GM23338 (cell line): ENCODE data around the gene THNSL1. TPM values are rescaled to one million over a fixed set of nuclear protein-coding genes. Genes with fewer than 3 reads are reported as not detected.

Source experiments
- ATAC-seq: fragments of 200-7000 bp; cut with Tn5 transposase; 3 replicates; pipeline ENCODE4 v1.9.1; 2020
- DNase-seq: peaks from one replicate; pipeline ENCODE4 v3.0.0-alpha.2; 2015; ENCODE audit warnings: low spot score
- H2AFZ ChIP-seq: fragments of 200-600 bp; sonication (generic); 2 replicates; pipeline ENCODE4 v1.8.0; 2016; ENCODE audit warnings: antibody characterized with exemption, mild to moderate bottlenecking, moderate library complexity
- H3F3A ChIP-seq: fragments of 200-600 bp; sonication (generic); replicated peaks from 2 replicates; pipeline ENCODE4 v1.8.0; 2017; ENCODE audit warnings: antibody characterized with exemption, mixed run types, low read depth
- H3K27ac ChIP-seq: fragments of 200-600 bp; sonication (generic); 2 replicates; pipeline ENCODE4 v1.6.1; 2016; ENCODE audit warnings: low read depth
- H3K27me3 ChIP-seq: fragments of 200-600 bp; sonication (generic); 2 replicates; pipeline ENCODE4 v1.8.0; 2016; ENCODE audit warnings: mild to moderate bottlenecking, mixed run types, moderate library complexity; ENCODE audit not compliant: insufficient read depth
- H3K36me3 ChIP-seq: fragments of 200-600 bp; sonication (generic); 2 replicates; pipeline ENCODE4 v1.8.0; 2016; ENCODE audit warnings: mild to moderate bottlenecking; ENCODE audit not compliant: insufficient read depth
- H3K4me1 ChIP-seq: fragments of 200-600 bp; sonication (generic); 2 replicates; pipeline ENCODE4 v1.8.0; 2016; ENCODE audit warnings: mild to moderate bottlenecking, moderate library complexity; ENCODE audit not compliant: insufficient read depth
- H3K4me2 ChIP-seq: fragments of 200-600 bp; sonication (generic); 2 replicates; pipeline ENCODE4 v1.7.1; 2017; ENCODE audit warnings: mixed run types
- H3K4me3 ChIP-seq: fragments of 200-600 bp; sonication (generic); 2 replicates; pipeline ENCODE4 v1.6.1; 2016; ENCODE audit warnings: mixed run types
- H3K79me2 ChIP-seq: fragments of 200-600 bp; sonication (generic); replicated peaks from 2 replicates; pipeline ENCODE4 v1.8.0; 2017; ENCODE audit warnings: mild to moderate bottlenecking; ENCODE audit not compliant: insufficient read depth
- H3K9me2 ChIP-seq: fragments of 200-600 bp; sonication (generic); 2 replicates; pipeline ENCODE4 v1.8.0; 2017; ENCODE audit not compliant: insufficient read depth
- H4K20me1 ChIP-seq: fragments of 200-600 bp; sonication (generic); replicated peaks from 2 replicates; pipeline ENCODE4 v1.8.0; 2017; ENCODE audit warnings: mild to moderate bottlenecking; ENCODE audit not compliant: insufficient read depth
- H3K27ac Mint-ChIP-seq: 2 replicates; pipeline ENCODE4 v1.8.0; 2020; ENCODE audit warnings: inconsistent platforms, mild to moderate bottlenecking, moderate library complexity, mixed read lengths
- H3K27me3 Mint-ChIP-seq: 3 replicates; pipeline ENCODE4 v1.8.0; 2022; ENCODE audit warnings: low read depth, mild to moderate bottlenecking, moderate library complexity, mixed read lengths, inconsistent platforms; ENCODE audit not compliant: insufficient read depth, poor library complexity
- H3K36me3 Mint-ChIP-seq: 3 replicates; pipeline ENCODE4 v1.8.0; 2021; ENCODE audit warnings: low read depth, mild to moderate bottlenecking, inconsistent platforms, moderate library complexity, mixed read lengths
- H3K4me1 Mint-ChIP-seq: 3 replicates; pipeline ENCODE4 v1.8.0; 2020; ENCODE audit warnings: mild to moderate bottlenecking, inconsistent platforms, mixed read lengths
- H3K4me3 Mint-ChIP-seq: 3 replicates; pipeline ENCODE4 v1.8.0; 2021; ENCODE audit warnings: moderate library complexity, mild to moderate bottlenecking, inconsistent platforms, mixed read lengths
- H3K9me3 Mint-ChIP-seq: 3 replicates; pipeline ENCODE4 v1.8.0; 2020; ENCODE audit warnings: moderate library complexity, mild to moderate bottlenecking, inconsistent platforms, mixed read lengths
- CREB1 ChIP-seq: fragments of 250-450 bp; sonication (Bioruptor Pico); IDR thresholded peaks from 2 replicates; pipeline ENCODE4 v1.5.0; 2020; ENCODE audit warnings: low read depth, mild to moderate bottlenecking, moderate library complexity
- CTCF ChIP-seq, 2 experiments: fragments of 200-600 bp in 1 of 2; sonication (generic) in 1 of 2; conservative IDR thresholded peaks; 2 replicates each; pipeline versions ENCODE4 v1.5.1 to v1.6.1; 2016 to 2017; ENCODE audit warnings: antibody characterized with exemption in 2 of 2, low read depth in 2 of 2, mild to moderate bottlenecking in 2 of 2, moderate library complexity in 1 of 2
- ETS1 ChIP-seq: IDR thresholded peaks from 2 replicates; pipeline ENCODE4 v1.6.1; 2016; ENCODE audit warnings: antibody characterized with exemption
- EZH2 ChIP-seq: fragments of 200-600 bp; sonication (generic); IDR thresholded peaks from one replicate; pipeline ENCODE4 v1.8.0; 2017; ENCODE audit warnings: antibody characterized with exemption, mild to moderate bottlenecking, low read depth; ENCODE audit not compliant: unreplicated experiment
- EZH2phosphoT487 ChIP-seq: fragments of 200-600 bp; sonication (generic); IDR thresholded peaks from one replicate; pipeline ENCODE4 v1.8.1; 2018; ENCODE audit warnings: antibody characterized with exemption; ENCODE audit not compliant: unreplicated experiment
- REST ChIP-seq: IDR thresholded peaks from one replicate; pipeline ENCODE4 v1.6.1; 2018; ENCODE audit warnings: antibody characterized with exemption; ENCODE audit not compliant: unreplicated experiment
- STAT1 ChIP-seq: IDR thresholded peaks from one replicate; pipeline ENCODE4 v1.6.1; 2016; ENCODE audit warnings: antibody characterized with exemption; ENCODE audit not compliant: unreplicated experiment
- ZNF114 ChIP-seq: fragments of 250-450 bp; sonication (Bioruptor Pico); IDR thresholded peaks from 2 replicates; pipeline ENCODE4 v1.5.0; 2020; ENCODE audit warnings: mild to moderate bottlenecking, moderate library complexity
- ZNF331 ChIP-seq: fragments of 250-450 bp; sonication (Bioruptor Pico); IDR thresholded peaks from 2 replicates; pipeline ENCODE4 v1.5.0; 2020; ENCODE audit warnings: low read depth, mild to moderate bottlenecking, moderate library complexity
- ZNF462 ChIP-seq: fragments of 250-450 bp; sonication (Bioruptor Pico); IDR thresholded peaks from 2 replicates; pipeline ENCODE4 v1.5.0; 2020; ENCODE audit warnings: mild to moderate bottlenecking, moderate library complexity
- polyA plus RNA-seq: library from polyadenylated mRNA; unstranded; fragments of >200 nt; fragmentation: Nextera tagmentation; extraction: Ambion mirVana; gene quantifications from 2 replicates; pipeline ENCODE4 v1.2.1, GENCODE V29; 2016
- total RNA-seq: library from RNA; depleted of rRNA; stranded (reverse); fragments of >200 nt; shearing (Covaris generic); gene quantifications from 2 replicates; pipeline ENCODE4 v1.2.3, GENCODE V29; 2014

THNSL1 gene
- total and polyA plus RNA-seq, 2 experiments from 2014 or later = 2.6 to 5.8 TPM

- no peak for TF ChIP-seq CTCF (conservative IDR thresholded peaks at IDR 0.05; ENCODE audit: low read depth in 2 of 2)
Measured at GRCh38 chr10:25059990-25060389, 43.6 kb downstream of the THNSL1 start (continued).

- no peak for DNase-seq
- peaks cover 16% of the 10 kb centered on the region for H3K27me3 Mint-ChIP-seq
- Histone ChIP-seq H4K20me1 (no peaks in the 10 kb centered on the region), H3K27ac (no peak overlapping the region), H3K36me3 (no peaks in the 10 kb centered on the region), H3K4me3 (no peak overlapping the region), H3F3A (no peaks in the 10 kb centered on the region), H3K27me3 (peaks cover 12% of the 10 kb centered on the region), H2AFZ (no peak overlapping the region), H3K4me2 (no peak overlapping the region), H3K9me2 (no peaks in the 10 kb centered on the region), H3K4me1 (no peaks in the 10 kb centered on the region), H3K79me2 (no peaks in the 10 kb centered on the region)
- no peak for ATAC-seq
- no peak overlapping the region for H3K4me3 Mint-ChIP-seq
- H3K9me3 Mint-ChIP-seq = no peaks in the 10 kb centered on the region
- no peak overlapping the region for H3K27ac Mint-ChIP-seq
- no peaks in the 10 kb centered on the region for H3K36me3 Mint-ChIP-seq
- H3K4me1 Mint-ChIP-seq = no peaks in the 10 kb centered on the region; the same call in 2 of the 3 replicates
- no peak for TF ChIP-seq CTCF (conservative IDR thresholded peaks at IDR 0.05; ENCODE audit: low read depth in 2 of 2)
- TF ChIP-seq STAT1 = no peak
- TF ChIP-seq ZNF114 (CRISPR knock-in tag) = no peak
- no peak for TF ChIP-seq EZH2
- no peak for TF ChIP-seq ZNF331
- TF ChIP-seq REST = no peak
- TF ChIP-seq EZH2phosphoT487 = no peak
- no peak for TF ChIP-seq ETS1
- no peak for TF ChIP-seq ZNF462 (CRISPR knock-in tag)
- no peak for TF ChIP-seq CREB1 (CRISPR knock-in tag)
Measured at GRCh38 chr10:25061125-25061524, 44.7 kb downstream of the THNSL1 start.
